HG02938 (cell line): ENCODE data around the gene CKAP5.

ENCODE experiments used
- ATAC-seq: cut with Tn5 transposase; IDR thresholded peaks from one replicate; pipeline ENCODE4 v1.9.1; 2021; ENCODE audit warnings: mild to moderate bottlenecking, moderate library complexity; ENCODE audit not compliant: unreplicated experiment

Gene CKAP5

GRCh38 chr11:46776878-46777277 is 69.2 kb downstream of the CKAP5 start:
- no peak for ATAC-seq

GRCh38 chr11:46769636-46770221 is 76.4 kb downstream of the CKAP5 start:
- no peak for ATAC-seq

GRCh38 chr11:46766656-46767055 is 79.4 kb downstream of the CKAP5 start:
- no peak for ATAC-seq

GRCh38 chr11:46762248-46762647 is 83.8 kb downstream of the CKAP5 start:
- no peak for ATAC-seq

GRCh38 chr11:46761807-46762206 is 84.3 kb downstream of the CKAP5 start:
- ATAC-seq: no peak

- no peak for ATAC-seq
Observed at GRCh38 chr11:46760429-46761128, 85.5 kb downstream of the CKAP5 start.

GRCh38 chr11:46759196-46759595 is 86.9 kb downstream of the CKAP5 start:
- no peak for ATAC-seq

GRCh38 chr11:46755962-46756361 is 90.1 kb downstream of the CKAP5 start:
- no peak for ATAC-seq

- ATAC-seq: no peak
Observed at GRCh38 chr11:46747150-46747549, 98.9 kb downstream of the CKAP5 start.

GRCh38 chr11:46745995-46746394 is 100.1 kb downstream of the CKAP5 start:
- no peak for ATAC-seq

GRCh38 chr11:46745328-46745727 is 100.8 kb downstream of the CKAP5 start:
- no peak for ATAC-seq

- no peak for ATAC-seq
Observed at GRCh38 chr11:46743693-46744339, 102.3 kb downstream of the CKAP5 start.

- no peak for ATAC-seq
Observed at GRCh38 chr11:46743043-46743442, 103.0 kb downstream of the CKAP5 start.

- ATAC-seq: no peak
Observed at GRCh38 chr11:46741600-46742484, 104.2 kb downstream of the CKAP5 start.

GRCh38 chr11:46738887-46739286 is 107.2 kb downstream of the CKAP5 start:
- ATAC-seq: no peak

GRCh38 chr11:46737699-46738098 is 108.4 kb downstream of the CKAP5 start:
- no peak for ATAC-seq

GRCh38 chr11:46736615-46737014 is 109.5 kb downstream of the CKAP5 start:
- no peak for ATAC-seq

GRCh38 chr11:46736146-46736545 is 109.9 kb downstream of the CKAP5 start:
- no peak for ATAC-seq

- no peak for ATAC-seq
Observed at GRCh38 chr11:46733234-46733633, 112.8 kb downstream of the CKAP5 start.

GRCh38 chr11:46731545-46731944 is 114.5 kb downstream of the CKAP5 start:
- no peak for ATAC-seq
